HG03565 (cell line): ENCODE measurements around the gene TTC39C.

ENCODE experiments used
- ATAC-seq: cut with Tn5 transposase; IDR thresholded peaks from one replicate; pipeline ENCODE4 v1.9.1; 2021; ENCODE audit warnings: mild to moderate bottlenecking, moderate library complexity; ENCODE audit not compliant: unreplicated experiment

TTC39C gene

DNA sequence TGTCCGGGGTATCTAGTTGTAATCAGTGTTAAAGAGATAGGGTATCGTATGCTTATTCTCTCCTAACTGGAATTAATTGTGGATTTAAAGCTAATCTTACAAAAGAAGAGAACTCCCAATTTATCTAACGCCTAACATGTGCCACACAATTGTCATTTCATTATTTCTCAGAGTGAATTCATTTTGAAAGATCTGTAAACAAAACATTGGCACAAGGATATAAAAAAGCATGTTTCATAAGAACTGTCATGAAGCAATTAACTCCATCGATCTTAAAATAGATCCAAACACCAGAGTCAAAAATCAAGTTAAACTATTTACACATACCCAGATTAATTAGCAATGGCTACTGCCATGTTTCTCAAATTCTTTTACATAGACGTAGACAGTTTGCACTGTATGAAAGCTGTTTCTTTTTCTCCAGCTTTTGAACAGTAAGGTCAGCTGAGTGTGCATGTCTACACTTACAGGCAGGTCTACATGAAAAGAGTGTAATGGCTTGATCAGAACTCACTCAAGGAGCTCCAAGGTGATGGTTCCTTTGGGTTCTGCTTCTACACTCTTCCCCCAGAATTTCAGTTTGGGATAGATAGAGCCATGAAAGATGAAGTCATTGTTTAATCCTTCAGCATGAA, 163.1 kb downstream of the TTC39C start:
- no peak for ATAC-seq

DNA sequence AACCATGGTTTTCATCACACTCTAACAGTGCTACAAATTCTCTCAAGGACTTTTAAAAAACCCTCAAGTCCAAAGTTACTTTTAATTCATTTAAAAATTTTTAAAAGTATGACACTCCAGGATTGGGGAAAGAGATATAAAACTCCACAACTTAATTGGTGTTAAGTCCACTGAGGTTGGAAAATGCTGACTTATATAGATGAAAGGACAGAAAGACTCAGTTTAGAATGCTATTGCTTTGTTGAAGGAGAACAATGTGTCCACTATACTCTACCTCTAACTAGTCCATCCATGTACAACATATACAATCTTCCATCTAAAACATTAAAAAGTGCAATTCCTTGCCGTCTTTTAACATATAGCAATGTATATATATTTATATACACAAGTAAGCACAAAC, 165.5 kb downstream of the TTC39C start:
- ATAC-seq, result no peak

DNA sequence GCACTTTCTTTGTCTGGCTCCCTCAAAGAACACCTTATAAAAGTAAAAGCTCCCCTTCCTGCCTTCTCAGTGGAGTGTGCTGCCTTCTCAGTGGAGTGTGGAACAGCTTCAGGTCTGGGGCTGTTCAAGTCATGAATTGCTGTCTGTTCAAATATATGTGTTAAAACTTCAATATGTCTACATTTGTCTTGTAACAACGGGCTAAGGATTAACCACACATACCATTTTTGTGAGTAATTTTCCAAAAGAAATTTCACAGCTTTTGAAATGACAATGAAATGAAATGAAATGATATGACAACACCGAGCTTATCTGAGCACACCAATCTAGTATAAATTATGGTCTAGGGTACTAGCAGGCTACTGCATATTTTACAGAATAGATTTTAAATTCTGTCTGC, 167.3 kb downstream of the TTC39C start:
- no peak for ATAC-seq
